Amniotic stem cell (primary cell): ENCODE measurements around the gene B3GNT5.

Experiments
- DNase-seq: peaks from one replicate; lab custom pipeline; 2025; lab: John Stamatoyannopoulos, UW

Gene B3GNT5

DNA sequence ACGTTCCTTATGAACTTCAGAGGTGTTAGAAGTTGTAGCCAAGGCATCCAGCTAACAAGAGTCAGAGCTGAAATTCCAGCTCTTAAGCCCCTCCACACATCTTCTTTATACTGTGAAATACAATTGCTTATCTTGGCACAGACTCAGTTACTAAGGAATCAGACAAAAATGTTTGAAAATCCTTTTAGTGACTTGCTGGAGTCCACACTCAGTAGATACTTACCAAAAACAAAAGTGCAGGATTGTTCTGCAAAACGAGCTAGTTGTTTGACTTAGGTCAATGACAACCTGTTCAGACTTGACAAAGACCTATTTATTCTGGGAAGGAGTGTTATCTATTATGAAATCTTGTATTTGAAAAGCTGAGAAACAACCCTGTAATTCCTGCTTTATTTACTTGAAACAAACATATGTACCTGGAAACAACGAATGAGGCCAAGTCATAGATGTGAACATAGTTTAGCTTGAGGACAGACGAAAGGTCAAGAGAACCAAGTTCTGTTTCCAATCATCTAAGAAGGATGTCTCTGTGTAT is 38.5 kb downstream of the B3GNT5 start:
- no peak for DNase-seq

DNA sequence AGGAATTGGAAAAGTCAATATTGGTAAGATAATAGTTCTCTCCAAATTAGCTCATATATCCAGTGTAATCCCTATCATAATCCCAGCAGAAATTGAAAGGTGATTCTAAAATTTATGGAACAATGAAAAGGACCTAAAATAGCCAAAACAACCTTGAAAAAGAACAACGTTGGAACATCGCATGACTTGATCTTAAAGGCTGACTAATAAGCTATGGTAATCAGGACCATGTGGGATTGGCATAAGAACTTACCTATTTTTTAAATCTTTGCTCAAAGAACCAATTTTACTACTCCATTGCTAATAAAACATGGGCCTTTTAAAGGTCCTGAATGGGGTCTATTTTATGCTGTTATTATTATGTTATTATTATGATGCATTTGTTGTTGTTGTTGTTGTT is 40.9 kb downstream of the B3GNT5 start:
- no peak for DNase-seq

DNA sequence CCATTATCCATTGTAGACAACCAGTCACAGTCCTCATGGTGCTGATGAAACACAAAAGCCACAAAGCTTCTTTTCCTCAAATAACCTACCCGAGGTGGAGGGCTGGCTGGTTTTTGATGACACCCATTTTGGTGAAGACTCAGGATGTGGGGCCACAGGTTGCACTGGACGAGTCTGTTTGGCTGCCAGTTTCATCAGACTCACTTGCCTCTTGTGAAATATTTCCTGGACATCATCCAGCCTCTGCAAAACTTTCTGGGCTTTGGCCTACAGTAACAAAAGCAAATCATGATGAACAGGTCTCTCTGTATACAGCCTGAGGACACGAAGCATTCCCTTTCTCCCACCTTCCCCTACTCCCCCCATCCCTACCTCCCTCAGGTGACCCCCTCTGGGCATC is 42.2 kb downstream of the B3GNT5 start:
- DNase-seq: no peak

DNA sequence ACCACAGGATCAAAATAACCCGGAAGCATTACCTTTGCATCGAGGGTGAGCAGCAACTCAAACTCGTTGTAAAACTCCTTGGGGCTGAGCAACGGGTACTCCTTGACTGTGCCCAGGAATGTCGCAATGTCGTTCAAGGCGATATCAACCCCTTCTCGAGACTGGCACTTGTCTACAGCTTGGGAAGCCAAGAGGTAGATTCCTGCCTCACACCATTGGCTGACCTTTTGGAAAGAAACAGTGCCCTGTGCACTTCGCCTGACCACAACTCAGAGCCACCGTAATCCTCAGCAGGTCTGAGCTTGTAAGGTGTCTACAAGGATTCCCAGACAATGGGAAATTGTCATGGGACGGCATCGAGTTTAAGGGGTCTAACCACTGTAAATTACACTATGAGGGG is 43.9 kb downstream of the B3GNT5 start:
- no peak for DNase-seq

DNA sequence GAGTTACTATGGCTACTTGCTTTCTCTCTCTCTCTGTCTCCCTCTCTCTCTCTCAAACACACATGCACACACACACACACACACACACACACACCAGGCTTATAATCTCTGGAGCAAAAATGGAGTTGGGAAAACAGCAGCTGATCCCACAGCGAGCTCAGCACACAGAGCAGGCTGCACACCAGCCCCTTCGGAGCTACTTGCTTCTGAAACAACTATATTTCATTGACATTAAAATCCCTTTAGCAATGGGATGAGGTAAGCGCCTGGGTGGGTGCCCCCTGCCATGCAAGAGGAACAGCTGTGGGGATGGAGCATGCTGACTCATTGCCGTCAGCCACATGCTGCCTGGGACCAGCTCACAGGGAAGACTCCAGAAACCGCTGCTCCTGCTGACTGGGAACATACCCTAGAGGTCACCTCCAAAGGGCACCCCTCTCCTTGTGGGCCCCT is 45.7 kb downstream of the B3GNT5 start:
- DNase-seq: no peak

DNA sequence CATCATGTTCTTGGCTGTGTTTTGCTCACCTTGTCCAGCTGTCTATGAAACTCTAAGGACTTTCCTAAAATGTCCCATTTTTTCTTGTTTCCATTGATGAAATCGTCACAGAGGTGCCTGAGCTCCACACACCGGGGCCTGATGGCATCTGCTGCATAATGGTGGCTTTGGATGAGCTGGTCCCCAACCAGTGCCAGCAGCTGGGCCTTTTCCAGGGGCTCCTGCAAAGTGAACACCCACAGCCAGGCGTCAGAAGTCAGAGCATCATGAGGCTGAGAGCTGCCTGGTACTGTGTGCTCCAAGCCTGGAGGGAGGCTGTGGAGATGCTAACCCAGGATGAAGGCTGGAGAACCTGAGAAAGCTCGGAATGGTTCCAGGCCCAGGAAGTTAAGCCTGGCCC is 46.9 kb downstream of the B3GNT5 start:
- DNase-seq: no peak

DNA sequence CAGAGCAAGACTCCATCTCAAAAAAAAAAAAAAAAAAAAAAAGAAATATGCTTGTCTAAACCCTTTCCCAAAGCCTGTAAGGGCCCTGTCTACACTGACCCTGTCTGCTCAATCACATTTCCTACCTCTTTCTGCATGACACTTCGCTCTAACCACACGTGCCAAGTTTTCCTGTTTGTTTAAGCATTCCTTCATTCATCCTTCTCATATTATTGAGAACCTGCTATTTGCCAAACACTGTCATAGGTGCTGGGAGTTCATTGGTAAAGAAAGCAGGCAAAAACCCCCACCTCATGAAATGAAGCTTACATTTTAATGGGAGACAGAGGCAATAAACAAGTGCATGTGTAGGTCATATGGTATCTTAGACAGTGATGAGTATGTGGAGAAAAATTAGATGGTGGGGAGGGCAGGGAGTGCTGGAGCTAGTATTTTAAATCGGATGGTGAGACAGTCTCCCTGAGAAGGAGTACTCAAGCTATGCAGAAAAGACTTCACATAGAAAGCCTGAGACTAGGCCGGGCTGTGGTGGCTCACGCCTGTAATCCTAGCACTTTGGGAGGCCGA is 48.0 kb downstream of the B3GNT5 start:
- no peak for DNase-seq

DNA sequence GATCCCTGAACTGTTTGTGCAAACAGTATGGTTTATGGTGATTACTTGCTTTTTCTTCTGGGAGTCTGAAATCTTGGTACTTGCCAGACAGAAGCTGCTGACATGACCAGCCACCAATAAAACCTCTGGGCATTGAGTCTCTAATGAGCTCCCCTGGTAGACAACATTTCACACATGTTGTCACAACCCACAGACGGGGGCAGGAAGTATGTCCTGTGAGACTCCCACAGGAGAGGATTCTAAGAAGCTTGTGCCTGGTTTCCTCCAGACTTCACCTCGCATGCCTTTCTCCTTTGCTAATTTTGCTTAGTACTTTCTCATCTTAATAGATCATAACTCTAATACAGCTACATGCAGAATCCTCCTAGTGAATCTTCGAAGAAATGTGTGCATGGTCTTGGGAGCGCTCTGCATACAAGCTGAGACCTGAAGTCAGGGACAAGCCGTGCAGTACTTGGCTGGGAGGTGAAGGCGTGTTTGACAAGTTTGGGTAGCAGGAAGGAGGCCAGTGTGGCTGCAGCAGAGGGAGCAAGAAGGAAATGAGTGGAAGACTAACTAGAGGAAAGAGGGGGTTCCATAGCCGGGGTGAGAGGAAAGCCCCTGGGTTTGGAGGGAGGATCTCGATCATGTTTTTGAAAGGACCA is 49.0 kb downstream of the B3GNT5 start:
- no peak for DNase-seq

DNA sequence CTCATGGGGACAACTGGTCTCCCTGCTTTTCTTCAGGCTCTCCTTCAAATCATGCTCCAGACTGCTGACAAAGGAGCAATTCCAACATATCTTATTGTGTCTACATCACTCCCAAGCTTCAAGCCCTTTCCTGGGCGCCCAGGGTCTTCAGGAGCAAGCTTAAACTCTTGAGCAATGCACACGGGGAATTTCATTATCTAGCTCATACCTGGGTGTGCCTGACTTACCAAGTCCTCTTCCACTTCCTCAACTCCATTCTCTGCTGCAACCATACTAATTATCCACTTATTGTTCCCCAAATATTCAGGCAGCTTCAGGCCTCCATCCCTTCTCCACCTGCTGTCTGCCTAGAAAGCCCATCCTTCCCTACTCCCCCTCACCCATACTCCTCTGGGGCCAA is 50.6 kb downstream of the B3GNT5 start:
- no peak for DNase-seq

DNA sequence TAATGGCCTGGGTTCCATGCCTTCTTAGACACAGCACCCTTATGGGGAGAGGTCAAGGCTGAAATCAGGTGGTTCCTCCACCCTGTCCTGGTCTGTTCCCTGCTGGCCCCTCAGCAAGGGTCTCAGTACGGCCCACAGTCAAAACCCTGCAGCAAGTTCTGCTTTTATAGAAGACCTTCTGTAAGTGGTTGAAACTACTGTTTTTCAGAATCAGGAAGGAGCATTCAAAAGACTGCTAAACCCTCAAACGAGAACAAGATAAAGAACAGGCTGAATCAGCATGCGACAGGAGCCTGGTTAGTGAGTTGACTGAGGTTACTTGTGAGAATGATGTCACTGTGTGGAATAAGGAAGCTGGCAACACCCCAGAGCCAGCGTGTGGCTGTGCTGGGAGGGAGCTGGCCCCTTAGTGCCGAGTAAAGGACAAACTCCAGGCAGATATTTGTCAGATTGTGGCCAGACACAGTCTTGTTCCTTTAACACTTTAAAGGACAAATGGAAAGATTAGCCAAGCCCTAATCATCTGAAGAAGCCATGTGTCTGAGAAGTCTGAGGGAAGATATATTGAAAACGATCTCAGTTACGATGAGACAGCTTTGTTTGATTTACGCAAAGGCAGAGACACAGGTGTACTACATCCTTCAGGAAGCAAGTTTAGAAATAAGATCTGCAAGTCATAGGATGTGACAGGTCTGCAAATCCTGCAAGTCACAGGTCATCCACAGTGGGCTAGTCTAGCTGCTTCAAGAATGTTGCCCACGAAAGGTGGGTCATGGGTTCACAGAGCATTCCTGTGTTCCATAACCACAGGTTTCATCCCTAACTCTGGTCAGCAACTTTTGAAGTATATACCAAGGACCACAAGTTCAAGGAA is 54.0 kb downstream of the B3GNT5 start:
- DNase-seq: no peak

DNA sequence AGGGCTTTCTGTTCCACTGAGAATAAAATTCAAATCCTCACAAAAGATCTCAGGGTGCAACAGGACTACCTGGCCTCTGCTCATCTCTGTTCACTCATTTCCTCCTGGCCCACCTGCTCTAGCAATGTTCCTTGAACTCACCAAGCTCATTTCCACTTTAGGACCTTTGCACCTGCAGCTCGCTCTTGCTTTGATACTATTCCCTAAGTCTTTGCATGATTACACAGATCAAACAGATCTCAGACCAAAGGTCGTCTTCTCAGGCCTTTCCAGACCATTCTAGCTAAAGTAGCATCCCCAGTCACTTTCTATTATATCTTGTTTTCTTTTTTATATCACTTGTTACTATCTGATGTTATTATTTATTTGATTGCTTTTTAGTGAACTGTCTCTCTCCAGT is 54.7 kb downstream of the B3GNT5 start:
- DNase-seq: no peak

DNA sequence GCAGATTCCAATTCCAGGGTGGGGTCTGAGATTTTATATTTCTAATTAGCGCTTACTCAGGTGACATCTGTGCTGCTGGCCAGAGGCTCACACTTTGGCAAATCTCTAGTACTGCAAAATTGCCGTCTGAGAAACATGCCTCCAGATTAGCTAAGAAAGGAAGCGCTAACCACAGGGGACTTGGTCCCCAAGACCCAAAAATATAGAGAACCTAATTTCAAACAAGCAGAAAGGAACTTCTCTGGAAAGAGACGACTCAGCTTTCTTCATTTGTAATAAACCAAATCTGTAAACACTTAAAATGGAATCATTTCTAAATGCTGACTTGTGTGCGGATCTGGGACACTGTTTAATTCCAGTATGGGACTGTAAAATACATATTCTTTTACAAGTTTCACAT is 55.7 kb downstream of the B3GNT5 start:
- DNase-seq: no peak

DNA sequence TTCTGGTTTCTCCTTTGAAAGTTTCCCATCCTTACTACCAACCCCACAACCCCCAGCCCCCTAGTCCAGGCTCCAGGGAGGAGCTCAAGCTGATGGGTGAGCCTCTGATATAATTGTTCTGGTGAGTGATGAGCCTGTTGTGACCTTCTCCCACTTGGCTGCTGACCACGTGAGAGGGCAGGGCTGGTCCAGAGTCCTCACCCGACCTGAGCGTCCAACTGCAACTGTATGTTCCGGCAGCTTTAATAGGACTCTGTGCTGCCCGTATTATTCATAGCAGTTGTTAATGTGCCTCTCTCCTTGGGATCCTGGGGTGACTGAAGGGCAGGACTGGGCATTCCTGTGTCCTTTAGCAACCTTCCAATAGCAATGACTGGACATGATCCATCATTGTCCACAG is 56.2 kb downstream of the B3GNT5 start:
- no peak for DNase-seq

DNA sequence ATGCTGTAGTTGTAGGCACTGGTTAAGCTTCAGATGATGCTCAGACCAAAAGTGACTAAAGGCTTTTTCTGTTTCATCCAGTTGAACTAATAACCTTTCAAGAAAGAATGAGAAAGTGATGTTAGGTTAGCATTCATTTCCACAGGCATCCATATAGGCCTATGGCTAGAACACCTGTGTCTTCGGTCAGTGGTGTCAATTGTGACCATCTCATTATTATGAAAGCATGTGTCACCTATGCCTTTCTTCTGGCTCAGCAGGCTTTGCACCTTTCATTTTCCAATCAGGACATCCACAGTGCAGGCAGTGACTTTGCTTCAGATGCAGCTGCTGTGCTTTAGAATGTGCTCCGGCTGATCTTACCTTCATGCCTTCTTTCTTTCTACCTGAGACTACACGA is 57.9 kb downstream of the B3GNT5 start:
- no peak for DNase-seq

DNA sequence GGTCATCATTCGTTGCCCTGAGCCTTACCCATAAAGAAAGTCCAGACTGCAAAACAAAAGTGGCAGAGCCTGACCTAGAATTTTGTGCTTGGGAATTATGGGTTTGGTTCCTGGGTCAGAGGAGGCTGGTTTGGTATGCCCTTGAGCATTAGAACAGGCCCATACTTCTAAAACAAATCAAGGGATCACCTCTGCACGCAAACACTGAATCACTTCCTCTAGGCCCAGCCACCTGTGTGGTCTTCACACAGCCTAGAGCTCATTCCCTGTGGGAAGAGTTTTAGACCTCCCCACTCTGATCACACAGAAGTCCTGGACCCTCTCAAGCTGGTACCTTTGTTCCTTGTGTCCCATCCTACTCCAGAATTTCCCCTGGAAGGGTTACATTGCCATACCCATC is 59.4 kb downstream of the B3GNT5 start:
- no peak for DNase-seq

DNA sequence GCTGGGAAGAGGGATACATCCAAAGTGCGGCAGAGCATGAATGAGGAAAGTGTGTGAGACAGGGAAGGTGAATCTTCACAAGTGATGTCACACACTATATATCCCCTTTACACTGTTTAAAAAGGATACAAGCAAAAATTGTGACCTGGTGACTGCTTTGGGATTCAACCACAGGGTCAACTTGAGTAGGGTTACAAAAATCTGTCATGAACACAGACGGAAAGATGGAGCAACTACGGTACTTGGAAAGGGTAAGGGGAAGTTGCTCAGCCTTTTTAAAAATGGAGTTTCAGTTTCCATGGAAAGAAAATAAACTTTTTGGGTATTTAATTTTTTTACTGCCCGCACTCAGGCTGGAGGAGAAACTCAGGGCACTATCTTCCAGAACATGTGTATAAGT is 60.3 kb downstream of the B3GNT5 start:
- no peak for DNase-seq

DNA sequence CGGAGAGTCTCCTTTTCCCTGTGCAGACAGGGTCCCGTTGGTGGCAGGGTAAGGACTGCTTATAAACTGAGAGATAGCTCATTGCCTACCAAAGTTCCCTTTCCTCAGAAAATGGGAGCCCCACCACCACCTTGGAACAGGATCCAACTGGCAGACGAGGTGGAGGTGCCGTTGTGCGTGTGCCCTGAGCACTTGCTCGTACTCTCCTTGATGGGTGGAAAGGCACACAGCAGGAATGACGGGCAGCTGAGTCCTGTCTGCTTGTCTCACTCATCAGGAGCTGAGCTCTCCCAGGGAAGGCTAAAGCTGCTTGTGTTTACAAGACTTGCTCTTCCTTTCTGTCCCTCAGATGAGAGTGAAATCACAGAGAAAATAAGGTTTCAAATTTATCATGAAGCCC is 60.7 kb downstream of the B3GNT5 start:
- DNase-seq: no peak

DNA sequence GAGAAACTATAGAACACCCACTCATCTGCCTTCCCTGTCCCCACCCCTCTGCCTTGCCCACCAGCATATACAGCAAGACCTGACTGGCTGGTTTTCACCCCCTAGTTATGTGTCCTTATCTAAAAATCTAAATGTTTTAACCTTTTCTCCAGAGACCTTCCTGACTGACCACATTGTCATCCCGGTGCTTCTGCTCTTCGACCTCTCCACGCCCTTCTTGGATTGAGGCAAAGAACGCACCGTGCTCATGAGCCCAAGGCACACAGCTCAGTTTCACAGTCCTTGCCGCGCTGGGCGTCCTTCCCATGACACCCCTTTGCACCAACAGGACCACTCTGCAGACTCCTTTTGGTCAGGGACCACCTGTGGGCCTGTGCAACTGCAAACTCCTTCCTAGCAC is 62.7 kb downstream of the B3GNT5 start:
- no peak for DNase-seq

DNA sequence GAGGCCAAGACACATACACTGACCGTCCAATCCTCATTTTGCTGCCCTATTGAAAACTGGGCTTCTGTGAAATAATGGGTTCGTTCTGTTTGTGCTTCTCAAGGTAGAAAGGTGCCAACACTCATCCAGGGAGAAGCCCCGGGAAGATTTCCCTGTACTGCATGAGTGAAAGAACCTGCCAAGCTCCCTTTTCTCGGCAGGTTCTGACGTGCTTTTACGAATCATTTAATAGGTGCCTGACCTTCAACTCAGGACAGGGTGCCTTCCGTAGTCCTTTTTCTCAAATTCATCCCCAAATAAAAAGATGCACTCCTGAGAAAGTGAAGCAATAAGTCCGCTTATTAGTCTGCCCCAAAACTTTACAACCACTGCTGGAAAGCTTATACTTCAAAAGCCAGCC is 64.2 kb downstream of the B3GNT5 start:
- DNase-seq: no peak

DNA sequence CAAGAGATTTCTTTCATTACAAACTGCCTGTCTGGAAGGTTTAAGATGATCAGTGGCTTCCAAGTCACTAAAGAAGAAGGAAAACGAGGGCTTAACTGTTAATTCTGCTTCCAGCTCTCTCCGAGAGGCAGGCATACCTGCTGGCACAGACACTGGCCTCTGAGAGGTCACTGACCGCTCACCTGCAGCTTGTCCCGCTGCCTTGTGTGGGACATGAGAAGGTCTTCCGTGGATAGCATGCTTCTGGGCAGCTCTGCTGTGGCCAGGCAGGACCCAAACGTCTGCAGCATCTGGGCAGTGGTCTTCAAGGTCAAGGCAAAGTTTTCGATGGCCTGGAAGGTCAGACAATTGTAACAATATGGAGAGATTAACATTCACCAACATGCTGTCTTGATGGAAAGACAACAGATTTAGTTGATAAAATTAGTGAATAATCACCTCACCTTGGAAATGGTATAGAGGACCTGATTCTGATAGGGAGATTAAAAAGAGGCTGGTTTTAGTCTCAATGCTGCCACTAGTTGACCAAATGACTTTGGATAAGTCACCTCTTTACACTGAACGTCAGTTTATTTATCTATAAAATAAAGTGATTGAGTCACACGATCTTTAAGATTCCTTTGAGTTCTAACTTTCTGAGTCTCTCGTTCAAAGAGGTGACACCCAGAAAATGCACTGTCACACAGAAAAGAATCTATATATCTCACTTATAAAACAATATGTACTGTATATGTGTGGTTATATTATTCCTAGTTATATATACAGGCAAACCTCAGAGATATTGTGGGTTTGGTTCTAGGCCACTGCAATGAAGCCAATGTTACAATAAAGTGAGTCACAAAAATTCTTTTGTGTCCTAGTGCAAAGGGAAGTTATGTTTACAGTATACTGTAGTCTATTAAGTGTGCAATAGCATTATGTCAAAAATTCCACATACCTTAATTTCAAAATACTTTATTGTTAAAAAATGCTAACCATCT is 65.1 kb downstream of the B3GNT5 start:
- DNase-seq: no peak

DNA sequence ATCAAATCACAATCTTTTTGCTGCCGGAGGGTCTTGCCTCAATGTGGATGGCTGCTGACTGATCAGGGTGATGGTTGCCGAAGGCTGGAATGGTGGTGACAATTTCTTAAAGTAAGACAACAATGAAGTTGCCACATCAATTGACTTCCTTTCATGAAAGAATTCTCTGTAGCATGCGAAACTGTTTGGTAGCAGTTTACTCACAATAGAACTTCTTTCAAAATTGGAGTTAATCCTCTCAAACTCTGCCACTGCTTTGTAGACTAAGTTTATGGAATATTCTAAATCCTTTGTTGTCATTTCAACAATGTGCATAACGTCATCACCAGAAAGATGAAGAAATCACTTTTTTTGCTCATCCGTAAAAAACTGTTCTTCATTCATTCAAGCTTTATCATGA is 65.8 kb downstream of the B3GNT5 start:
- no peak for DNase-seq

DNA sequence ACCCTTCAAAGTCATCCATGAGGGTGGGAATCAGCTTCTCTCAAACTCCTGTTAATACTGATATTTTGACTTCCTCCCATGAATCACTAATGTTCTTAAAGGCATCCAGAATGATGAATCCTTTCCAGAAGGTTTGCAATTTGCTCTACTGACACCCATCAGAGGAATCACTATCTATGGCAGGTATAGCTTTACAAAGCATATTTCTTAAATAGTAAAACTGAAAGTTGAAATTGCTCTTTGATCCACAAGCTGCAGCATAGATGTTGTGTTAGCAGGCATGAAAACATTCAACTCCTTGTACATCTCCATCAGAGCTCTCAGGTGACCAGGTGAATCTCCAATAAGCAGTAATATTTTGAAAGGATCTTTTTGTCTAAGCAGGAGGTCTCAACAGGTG is 66.3 kb downstream of the B3GNT5 start:
- no peak for DNase-seq
